8988T (cell line): ENCODE data around the gene USP30.

ENCODE experiments used
- DNase-seq: peaks from one replicate; pipeline ENCODE4 v3.0.0; 2011

USP30 gene

GRCh38 chr12:109098651-109099050 is 46.3 kb downstream of the USP30 start:
- no peak for DNase-seq

- DNase-seq, result no peak
Observed at GRCh38 chr12:109099431-109100020, 47.1 kb downstream of the USP30 start.

- no peak for DNase-seq
Observed at GRCh38 chr12:109100741-109101140, 48.4 kb downstream of the USP30 start.

GRCh38 chr12:109102491-109102890 is 50.1 kb downstream of the USP30 start:
- DNase-seq, result no peak

- no peak for DNase-seq
Observed at GRCh38 chr12:109105176-109105575, 52.8 kb downstream of the USP30 start.

- no peak for DNase-seq
Observed at GRCh38 chr12:109109746-109110350, 57.5 kb downstream of the USP30 start.

GRCh38 chr12:109110988-109111495 is 58.7 kb downstream of the USP30 start:
- DNase-seq, result peak; percentile 51

- no peak for DNase-seq
Observed at GRCh38 chr12:109112720-109113465, 60.5 kb downstream of the USP30 start.

- no peak for DNase-seq
Observed at GRCh38 chr12:109113661-109114321, 61.4 kb downstream of the USP30 start.

- no peak for DNase-seq
Observed at GRCh38 chr12:109114644-109115043, 62.3 kb downstream of the USP30 start.

- no peak for DNase-seq
Observed at GRCh38 chr12:109115404-109115757, 63.0 kb downstream of the USP30 start.

GRCh38 chr12:109115758-109116610 is 63.6 kb downstream of the USP30 start, which contains the start of gene ACACB:
TSS of gene ACACB (plus strand) at chr12:109116587. CDS start at chr12:109139406, 22,819 bp downstream.
- no peak for DNase-seq

- DNase-seq, result no peak
Observed at GRCh38 chr12:109116611-109116949, 64.2 kb downstream of the USP30 start.

GRCh38 chr12:109120095-109120494 is 67.7 kb downstream of the USP30 start:
- DNase-seq, result no peak

- DNase-seq, result no peak
Observed at GRCh38 chr12:109120557-109120956, 68.2 kb downstream of the USP30 start.

- DNase-seq, result no peak
Observed at GRCh38 chr12:109121346-109121880, 69.0 kb downstream of the USP30 start.

- DNase-seq, result no peak
Observed at GRCh38 chr12:109124878-109125648, 72.7 kb downstream of the USP30 start.

- no peak for DNase-seq
Observed at GRCh38 chr12:109125791-109126190, 73.4 kb downstream of the USP30 start.

GRCh38 chr12:109126784-109127183 is 74.4 kb downstream of the USP30 start:
- DNase-seq, result no peak

- no peak for DNase-seq
Observed at GRCh38 chr12:109127533-109128242, 75.3 kb downstream of the USP30 start.
